GM12878 (cell line): Measurements from ENCODE around the gene SPSB3. TPM values are rescaled to one million over a fixed set of nuclear protein-coding genes. Genes with fewer than 3 reads are reported as not detected.

ENCODE experiments used
- BACH1 ChIP-seq: fragments of 450-650 bp; IDR thresholded peaks from 2 replicates; pipeline ENCODE4 v1.6.1; 2017; ENCODE audit warnings: mild to moderate bottlenecking, borderline replicate concordance
- BCL11A ChIP-seq: IDR thresholded peaks from 2 replicates; pipeline ENCODE4 v1.6.1; 2011; ENCODE audit warnings: low read depth, low read length
- CEBPB ChIP-seq, 2 experiments: fragments of 150-350 bp in 1 of 2; IDR thresholded peaks; 2 replicates each; pipeline ENCODE4 v1.6.1; 2012 to 2014; ENCODE audit warnings: low read depth in 2 of 2, low read length in 2 of 2, borderline replicate concordance in 1 of 2, inconsistent platforms in 1 of 2
- CHD2 ChIP-seq: IDR thresholded peaks from 2 replicates; pipeline ENCODE4 v1.6.1; 2011; ENCODE audit warnings: low read depth, low read length, improper control_type of control experiment, borderline replicate concordance
- CREM ChIP-seq: IDR thresholded peaks from 2 replicates; pipeline ENCODE4 v1.6.1; 2014; ENCODE audit warnings: antibody characterized with exemption, low read depth
- EGR1 ChIP-seq, 2 experiments: IDR thresholded peaks; 1 replicate in 1 of 2; 2 replicates in 1 of 2; pipeline ENCODE4 v1.6.1; 2011 to 2012; ENCODE audit warnings: low read depth in 2 of 2, low read length in 2 of 2, borderline replicate concordance in 1 of 2, mild to moderate bottlenecking in 1 of 2, moderate library complexity in 1 of 2
- IRF3 ChIP-seq: fragments of 450-650 bp; IDR thresholded peaks from 2 replicates; pipeline ENCODE4 v1.6.1; 2014; ENCODE audit warnings: mild to moderate bottlenecking
- IRF5 ChIP-seq: fragments of 450-650 bp; IDR thresholded peaks from 2 replicates; pipeline ENCODE4 v1.6.1; 2017; ENCODE audit warnings: borderline replicate concordance
- MEF2B ChIP-seq: fragments of 450-650 bp; IDR thresholded peaks from 2 replicates; pipeline ENCODE4 v1.6.1; 2018; ENCODE audit warnings: mild to moderate bottlenecking, moderate library complexity; ENCODE audit not compliant: partially characterized antibody, poor library complexity, severe bottlenecking
- PAX5 ChIP-seq: IDR thresholded peaks from 2 replicates; pipeline ENCODE4 v1.6.1; 2011; ENCODE audit warnings: low read depth, low read length, borderline replicate concordance
- POLR2A ChIP-seq: IDR thresholded peaks from 2 replicates; pipeline ENCODE4 v1.6.1; 2011; ENCODE audit warnings: low read depth, mild to moderate bottlenecking, low read length
- POLR2AphosphoS2 ChIP-seq: IDR thresholded peaks from 2 replicates; pipeline ENCODE4 v1.6.1; 2011; ENCODE audit warnings: low read depth, mild to moderate bottlenecking, low read length, improper control_type of control experiment, moderate library complexity
- POU2F2 ChIP-seq: IDR thresholded peaks from 3 replicates; pipeline ENCODE4 v1.6.1; 2011; ENCODE audit warnings: low read depth, mild to moderate bottlenecking, low read length, borderline replicate concordance
- SMAD5 ChIP-seq: IDR thresholded peaks from 2 replicates; pipeline ENCODE4 v1.6.1; 2016; ENCODE audit warnings: antibody characterized with exemption, low read depth
- SREBF2 ChIP-seq: IDR thresholded peaks from 2 replicates; pipeline ENCODE4 v1.6.1; 2012; ENCODE audit warnings: mild to moderate bottlenecking, low read length
- TARDBP ChIP-seq: IDR thresholded peaks from 2 replicates; pipeline ENCODE4 v1.6.1; 2016; ENCODE audit warnings: borderline replicate concordance
- ZBED1 ChIP-seq: IDR thresholded peaks from 2 replicates; pipeline ENCODE4 v1.6.1; 2016; ENCODE audit warnings: borderline replicate concordance
- ZBTB4 ChIP-seq: fragments of 450-650 bp; formaldehyde crosslinking; IDR thresholded peaks from 2 replicates; pipeline ENCODE4 v1.4.0; 2022; ENCODE audit warnings: mild to moderate bottlenecking, moderate library complexity
- ZNF274 ChIP-seq: IDR thresholded peaks from one replicate; pipeline ENCODE4 v1.8.0; 2011; ENCODE audit not compliant: insufficient read length, insufficient read depth
- ZNF384 ChIP-seq: IDR thresholded peaks from 2 replicates; pipeline ENCODE4 v1.6.1; 2012; ENCODE audit warnings: low read depth, mild to moderate bottlenecking, low read length, improper control_type of control experiment, borderline replicate concordance
- ZZZ3 ChIP-seq: IDR thresholded peaks from 2 replicates; pipeline ENCODE4 v1.6.1; 2011; ENCODE audit warnings: low read depth; ENCODE audit not compliant: control insufficient read depth, insufficient read length
- polyA plus RNA-seq, 11 experiments: library from polyadenylated mRNA; depleted of rRNA in 4 of 11; unstranded in 6 of 11; stranded (reverse) in 5 of 11; fragments of >200 nt; fragmentation: Nextera tagmentation in 4 of 11; fragmentation: Illumina TruSeq in 1 of 11; extraction: Ambion mirVana in 4 of 11; extraction: Trizol in 1 of 11; gene quantifications; 1 replicate in 1 of 11; 2 replicates in 10 of 11; pipeline versions ENCODE4 v1.2.1 to v1.2.3, GENCODE V29; 2011 to 2016; ENCODE audit warnings: inconsistent platforms in 2 of 11, missing spikeins in 2 of 11, low read depth in 1 of 11
- total RNA-seq, 4 experiments: library from RNA; depleted of rRNA in 3 of 4; stranded (reverse); fragments of >200 nt in 3 of 4; fragmentation: Illumina TruSeq in 1 of 4; extraction: Trizol in 1 of 4; gene quantifications; 2 replicates each; pipeline versions ENCODE4 v1.2.1 to v1.2.3, GENCODE V29; 2013 to 2021
- TF ChIP-seq, protein P1 (sequence below): fragments of 450-650 bp; IDR thresholded peaks from 2 replicates; pipeline ENCODE4 v1.6.1; 2016; ENCODE audit warnings: mild to moderate bottlenecking
- TF ChIP-seq, protein P2 (sequence below): IDR thresholded peaks from 2 replicates; pipeline ENCODE4 v1.6.1; 2011; ENCODE audit warnings: borderline replicate concordance, low read depth, mild to moderate bottlenecking, moderate library complexity, mixed read lengths, low read length; ENCODE audit not compliant: insufficient read depth; ENCODE audit errors: extremely low read length

Gene SPSB3
- total and polyA plus RNA-seq, 10 of the 15 experiments (the other 5 are each of a cell fraction or from before 2014, with no cell fraction given): 0.31 to 26.9 (median 14.0) TPM

- TF ChIP-seq IRF5 (no peak), MEF2B (no peak), ZNF274 (no peak), ZNF384 (no peak), POU2F2 (peak; percentile 77), CHD2 (peak; percentile 67), TARDBP (peak; percentile 54; the same call in 1 of the 2 replicates), ZZZ3 (no peak), ZBED1 (no peak), ZBTB4 (no peak), IRF3 (peak; percentile 48; the same call in 1 of the 2 replicates), SMAD5 (no peak; the same call in 1 of the 2 replicates), CREM (peak; percentile 52; the same call in 1 of the 2 replicates), POLR2A (peak; percentile 84), EGR1 (IDR thresholded peaks at IDR 0.05; ENCODE audit: borderline replicate concordance in 1 of 2, low read depth in 2 of 2, low read length in 2 of 2) (peak; percentile 36 to 67; a peak in 2 of 3 replicates), SREBF2 (no peak), PAX5 (no peak), BACH1 (no peak), BCL11A (no peak), POLR2AphosphoS2 (no peak), CEBPB (IDR thresholded peaks at IDR 0.05; ENCODE audit: borderline replicate concordance in 1 of 2, low read depth in 2 of 2, low read length in 2 of 2) (no peak)
- TF ChIP-seq, protein P1, sequence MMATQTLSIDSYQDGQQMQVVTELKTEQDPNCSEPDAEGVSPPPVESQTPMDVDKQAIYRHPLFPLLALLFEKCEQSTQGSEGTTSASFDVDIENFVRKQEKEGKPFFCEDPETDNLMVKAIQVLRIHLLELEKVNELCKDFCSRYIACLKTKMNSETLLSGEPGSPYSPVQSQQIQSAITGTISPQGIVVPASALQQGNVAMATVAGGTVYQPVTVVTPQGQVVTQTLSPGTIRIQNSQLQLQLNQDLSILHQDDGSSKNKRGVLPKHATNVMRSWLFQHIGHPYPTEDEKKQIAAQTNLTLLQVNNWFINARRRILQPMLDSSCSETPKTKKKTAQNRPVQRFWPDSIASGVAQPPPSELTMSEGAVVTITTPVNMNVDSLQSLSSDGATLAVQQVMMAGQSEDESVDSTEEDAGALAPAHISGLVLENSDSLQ: peak; percentile 54; the same call in 1 of the 2 replicates
- TF ChIP-seq, protein P2, sequence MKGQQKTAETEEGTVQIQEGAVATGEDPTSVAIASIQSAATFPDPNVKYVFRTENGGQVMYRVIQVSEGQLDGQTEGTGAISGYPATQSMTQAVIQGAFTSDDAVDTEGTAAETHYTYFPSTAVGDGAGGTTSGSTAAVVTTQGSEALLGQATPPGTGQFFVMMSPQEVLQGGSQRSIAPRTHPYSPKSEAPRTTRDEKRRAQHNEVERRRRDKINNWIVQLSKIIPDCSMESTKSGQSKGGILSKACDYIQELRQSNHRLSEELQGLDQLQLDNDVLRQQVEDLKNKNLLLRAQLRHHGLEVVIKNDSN: peak; percentile 99
Observed at GRCh38 chr16:1826691-1827573, 44.6 kb upstream of the SPSB3 start, which contains the start of the genes FAHD1 and HAGH (continued).
